Upper lobe of left lung (tissue), 4 donors: ENCODE measurements around the gene WBP1.
"Not testable (repeated sequence)": the region's sequence is repeated elsewhere in the genome, so short reads cannot be mapped to it uniquely, and the experiment has no call there.

Experiments
- EP300 ChIP-seq, 4 donors: sonication (generic); formaldehyde crosslinking; IDR thresholded peaks; one replicate each; pipeline ENCODE4 v1.5.1; 2017; ENCODE audit warnings: antibody characterized with exemption in 4 of 4, control low read depth in 2 of 4
- POLR2A ChIP-seq, 4 donors: fragments of 450-650 bp; IDR thresholded peaks; one replicate each; pipeline ENCODE4 v1.5.1; 2016 to 2017; ENCODE audit warnings: antibody characterized with exemption in 4 of 4, mild to moderate bottlenecking in 2 of 4
- TF ChIP-seq, protein P1 (sequence below), 6 experiments: fragments of 450-650 bp in 4 of 6; fragments of 200-600 bp in 2 of 6; sonication (generic) in 2 of 6; IDR thresholded peaks; one replicate each; pipeline ENCODE4 v1.5.1; 2016 to 2019; ENCODE audit warnings: antibody characterized with exemption in 6 of 6

DNA sequence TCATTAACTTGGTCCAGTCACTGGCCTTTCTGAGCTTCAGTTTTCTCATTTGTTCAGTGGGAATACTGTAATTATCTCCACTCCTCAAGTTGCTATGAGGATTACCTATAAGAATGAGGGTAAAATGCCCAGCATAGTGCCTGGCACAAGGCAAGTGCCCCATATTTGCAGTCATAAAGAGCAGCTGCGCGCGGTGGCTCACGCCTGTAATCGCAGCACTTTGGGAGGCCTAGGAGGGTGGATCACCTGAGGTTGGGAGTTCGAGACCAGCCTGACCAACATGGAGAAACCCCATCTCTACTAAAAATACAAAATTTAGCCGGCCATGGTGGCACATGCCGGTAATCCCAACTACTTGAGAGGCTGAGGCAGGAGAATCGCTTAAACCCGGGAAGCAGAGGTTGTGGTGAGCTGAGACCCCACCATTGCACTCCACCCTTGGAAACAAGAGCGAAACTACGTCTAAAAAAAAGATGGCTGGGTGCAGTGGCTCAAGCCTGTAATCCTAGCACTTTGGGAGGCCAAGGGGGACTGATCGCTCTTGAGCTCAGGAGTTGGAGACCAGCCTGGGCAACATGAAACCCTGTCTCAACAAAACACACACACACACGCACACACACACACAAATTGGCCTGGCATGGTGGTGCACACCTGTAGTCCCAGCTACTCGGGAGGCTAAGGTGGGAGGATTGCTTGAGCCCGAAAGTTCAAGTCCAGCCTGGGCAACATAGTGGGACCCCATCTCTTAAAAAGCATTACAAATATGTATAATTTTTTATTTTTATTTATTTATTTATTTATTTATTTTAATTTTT, 15.5 kb upstream of the WBP1 start:
- TF ChIP-seq, protein P1, sequence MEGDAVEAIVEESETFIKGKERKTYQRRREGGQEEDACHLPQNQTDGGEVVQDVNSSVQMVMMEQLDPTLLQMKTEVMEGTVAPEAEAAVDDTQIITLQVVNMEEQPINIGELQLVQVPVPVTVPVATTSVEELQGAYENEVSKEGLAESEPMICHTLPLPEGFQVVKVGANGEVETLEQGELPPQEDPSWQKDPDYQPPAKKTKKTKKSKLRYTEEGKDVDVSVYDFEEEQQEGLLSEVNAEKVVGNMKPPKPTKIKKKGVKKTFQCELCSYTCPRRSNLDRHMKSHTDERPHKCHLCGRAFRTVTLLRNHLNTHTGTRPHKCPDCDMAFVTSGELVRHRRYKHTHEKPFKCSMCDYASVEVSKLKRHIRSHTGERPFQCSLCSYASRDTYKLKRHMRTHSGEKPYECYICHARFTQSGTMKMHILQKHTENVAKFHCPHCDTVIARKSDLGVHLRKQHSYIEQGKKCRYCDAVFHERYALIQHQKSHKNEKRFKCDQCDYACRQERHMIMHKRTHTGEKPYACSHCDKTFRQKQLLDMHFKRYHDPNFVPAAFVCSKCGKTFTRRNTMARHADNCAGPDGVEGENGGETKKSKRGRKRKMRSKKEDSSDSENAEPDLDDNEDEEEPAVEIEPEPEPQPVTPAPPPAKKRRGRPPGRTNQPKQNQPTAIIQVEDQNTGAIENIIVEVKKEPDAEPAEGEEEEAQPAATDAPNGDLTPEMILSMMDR (IDR thresholded peaks at IDR 0.05), result not testable (repeated sequence)
- not testable (repeated sequence) for TF ChIP-seq POLR2A, EP300 (IDR thresholded peaks at IDR 0.05)
